ENCODE results near the gene DZIP1L.

The DZIP1L gene

GRCh38 chr3:138030734-138031280 lies 84.6 kb downstream of the DZIP1L start:
- no peak for FAIRE-seq

DNA sequence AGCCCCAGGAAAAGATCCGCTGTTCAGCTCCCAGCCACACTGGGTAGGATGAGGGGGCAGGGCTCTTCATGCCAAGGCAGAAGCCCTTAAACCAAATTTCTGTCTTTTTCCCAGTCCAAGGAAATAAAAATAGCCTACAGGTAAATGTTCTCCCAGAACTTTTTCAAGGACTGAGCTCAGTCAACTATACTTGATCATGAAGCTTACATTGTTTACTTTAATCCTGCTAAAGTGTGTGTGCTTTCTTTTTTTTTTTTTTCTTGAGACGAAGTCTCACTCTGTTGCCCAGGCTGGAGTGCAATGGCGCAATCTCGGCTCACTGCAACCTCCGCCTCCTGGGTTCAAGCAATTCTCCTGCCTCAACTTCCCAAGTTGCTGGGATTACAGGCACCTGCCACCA lies 87.6 kb downstream of the DZIP1L start:
- no peak for FAIRE-seq

DNA sequence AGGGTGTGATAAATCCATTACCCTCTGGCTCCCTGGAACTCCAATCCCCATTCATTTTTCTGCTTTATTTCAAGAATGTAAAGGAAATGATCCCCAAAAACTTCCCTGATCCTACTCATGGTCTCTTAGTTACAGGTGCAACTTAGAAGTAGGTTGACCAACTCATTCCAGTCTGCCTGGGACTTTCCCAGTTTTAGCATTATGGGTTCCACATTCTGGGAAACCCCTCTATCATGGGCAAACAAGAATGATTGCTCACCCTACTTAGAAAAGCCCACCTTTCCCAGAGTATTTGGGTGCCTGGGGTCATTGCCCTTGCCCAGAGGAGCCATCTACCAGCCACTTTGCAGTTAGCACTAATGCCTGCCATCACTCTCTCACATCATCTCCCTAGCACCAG lies 89.9 kb downstream of the DZIP1L start:
- FAIRE-seq, result no peak

DNA sequence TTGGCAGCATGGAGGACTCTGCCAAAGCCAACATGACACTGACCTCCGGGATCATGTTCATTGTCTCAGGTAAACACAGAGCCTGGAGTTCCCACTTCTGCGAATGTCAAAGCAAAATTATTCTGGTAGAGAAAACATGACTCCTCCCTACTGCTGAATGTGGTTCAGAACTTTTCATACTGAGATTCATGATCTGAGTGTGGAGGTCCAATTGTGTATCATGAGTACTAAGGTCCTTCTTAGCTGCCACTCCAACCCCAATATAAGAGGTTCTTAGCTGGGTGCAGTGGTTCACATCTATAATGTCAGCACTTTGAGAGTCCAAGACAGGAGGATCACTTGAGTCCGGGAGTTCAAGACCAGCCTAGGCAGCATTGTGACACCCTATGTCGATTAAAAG lies 91.7 kb downstream of the DZIP1L start:
- FAIRE-seq, result no peak

DNA sequence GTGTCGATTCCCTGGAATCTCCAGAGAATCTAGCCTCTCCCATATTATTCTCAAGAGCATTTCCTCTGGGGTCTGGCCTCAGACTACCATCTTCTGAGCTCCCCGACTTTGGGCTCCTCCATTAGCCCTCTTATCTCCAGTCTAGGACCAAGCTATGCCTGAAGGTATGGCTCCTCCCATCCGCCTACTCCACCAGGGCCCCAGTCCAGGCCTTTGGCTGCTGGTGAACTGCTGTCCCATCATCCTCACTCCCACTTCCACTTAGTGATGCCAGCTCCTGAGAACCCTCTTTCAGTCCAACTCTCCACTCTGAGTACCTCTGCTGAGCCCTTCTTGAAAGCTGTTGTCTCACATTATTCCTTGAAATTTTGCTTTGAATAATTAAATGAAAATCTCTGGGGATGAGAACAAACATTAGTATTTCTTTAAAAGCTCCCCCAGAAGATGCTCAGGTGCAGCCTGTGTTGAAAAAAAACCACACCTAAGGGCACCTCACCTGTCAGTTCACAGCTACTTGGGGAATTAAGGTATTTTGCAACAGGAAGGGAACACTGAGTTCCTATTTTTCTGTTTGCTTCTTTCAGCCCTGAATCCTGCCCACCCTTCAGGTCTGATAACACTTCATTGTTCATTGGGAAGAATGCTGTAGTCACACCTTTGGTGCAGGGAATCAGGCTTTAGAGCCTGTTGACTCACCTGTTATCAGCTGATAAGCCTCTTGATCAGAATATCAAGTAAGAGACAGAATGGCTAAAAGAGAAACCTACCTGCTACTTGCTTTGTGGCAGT lies 95.9 kb downstream of the DZIP1L start:
- no peak for FAIRE-seq

DNA sequence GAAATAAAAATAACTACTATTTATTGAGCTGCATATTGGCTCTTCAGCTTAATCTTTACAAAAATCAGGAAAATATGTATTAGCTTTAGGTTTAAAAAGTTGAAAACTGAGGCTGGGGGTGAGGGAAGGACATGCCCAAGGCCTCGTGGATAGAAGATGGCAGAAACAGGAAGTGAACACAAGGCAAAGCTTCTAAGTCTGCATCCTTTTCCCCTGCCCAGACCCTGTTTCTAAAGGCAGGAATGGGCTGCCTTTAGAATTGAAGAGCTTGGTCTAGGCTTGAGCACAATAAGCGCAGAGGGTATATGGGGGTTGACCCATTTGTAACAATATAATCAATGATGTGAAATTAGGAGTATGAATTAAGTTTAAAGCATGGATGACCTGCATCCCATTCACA lies 99.3 kb downstream of the DZIP1L start:
- FAIRE-seq, result no peak

DNA sequence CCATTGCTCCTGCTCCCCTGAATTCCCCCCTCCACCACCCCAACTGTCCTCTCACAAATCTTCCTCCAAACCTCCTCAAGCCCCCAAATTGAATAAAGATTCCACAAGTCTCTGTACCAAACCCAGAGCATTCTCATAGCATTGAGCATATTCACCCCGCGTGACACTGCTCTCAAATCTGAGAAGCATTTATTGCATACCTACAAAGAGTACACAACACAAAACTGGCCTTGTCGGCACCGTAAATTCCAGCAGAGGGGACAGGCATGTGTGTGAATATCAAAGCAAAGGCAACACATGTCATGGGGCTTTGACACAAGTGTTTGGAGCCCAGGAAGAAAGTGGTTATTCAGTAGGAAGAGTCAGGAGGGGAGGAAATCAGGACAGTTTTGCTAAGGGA lies 102.9 kb downstream of the DZIP1L start:
- no peak for FAIRE-seq

Measured in A204.1 (cell line).